Measurements from ENCODE around the gene RTTN. TPM values are rescaled to one million over a fixed set of nuclear protein-coding genes. Genes with fewer than 3 reads are reported as not detected.

The RTTN gene
- total RNA-seq, 2 experiments from 2014 or later, result 21.4 to 25.5 TPM

- no peak for ATAC-seq (ENCODE audit: poor library complexity)
- Mint-ChIP-seq H3K36me3 (ENCODE audit: low read depth) (peaks cover 90% of the 10 kb centered on the region), H3K9me3 (peaks cover 4% of the 10 kb centered on the region), H3K27ac (no peak overlapping the region), H3K27me3 (no peaks in the 10 kb centered on the region), H3K4me1 (ENCODE audit: low read depth) (no peaks in the 10 kb centered on the region), H3K4me3 (no peak overlapping the region)
- Histone ChIP-seq H3K4me3 (ENCODE audit: low read length) (no peak overlapping the region), H3K27ac (ENCODE audit: low read depth in 1 of 2, low read length in 2 of 2) (no peak overlapping the region), H3K4me1 (ENCODE audit: insufficient read depth, low read length) (no peaks in the 10 kb centered on the region), H3K36me3 (ENCODE audit: insufficient read depth, low read length) (peaks cover 71% of the 10 kb centered on the region), H3K9me3 (ENCODE audit: control insufficient read depth in 1 of 2, insufficient read depth in 1 of 2, low read length in 2 of 2) (no peaks in the 10 kb centered on the region), H3K27me3 (ENCODE audit: control insufficient read depth in 1 of 2, insufficient read depth in 2 of 2, low read length in 2 of 2) (no peaks in the 10 kb centered on the region)
- POLR2A ChIA-PET, result no interaction called here
- no peak for TF ChIP-seq CTCF (IDR thresholded peaks at IDR 0.05)
- DNase-seq, result no peak
- CTCF ChIA-PET, result no interaction called here
- intact Hi-C loops (cut with DNase I, micrococcal nuclease), result no loop called here
Measured at GRCh38 chr18:70146174-70146573, 59.3 kb downstream of the RTTN start.

GRCh38 chr18:70142001-70142400 is 63.5 kb downstream of the RTTN start:
- H3K4me1 ChIP-seq (ENCODE audit: insufficient read depth, low read length), result no peaks in the 10 kb centered on the region
- no peak overlapping the region for H3K27ac Mint-ChIP-seq
- no peak for ATAC-seq (ENCODE audit: poor library complexity)
- no peaks in the 10 kb centered on the region for H3K4me1 Mint-ChIP-seq (ENCODE audit: low read depth)
- no peak overlapping the region for H3K27ac ChIP-seq (ENCODE audit: low read depth in 1 of 2, low read length in 2 of 2)
- TF ChIP-seq CTCF (IDR thresholded peaks at IDR 0.05), result no peak
- no peak overlapping the region for H3K4me3 ChIP-seq (ENCODE audit: low read length)
- H3K9me3 Mint-ChIP-seq, result peaks cover 4% of the 10 kb centered on the region
- H3K36me3 Mint-ChIP-seq (ENCODE audit: low read depth), result peaks cover 88% of the 10 kb centered on the region
- no peaks in the 10 kb centered on the region for H3K27me3 Mint-ChIP-seq
- no peak overlapping the region for H3K4me3 Mint-ChIP-seq
- intact Hi-C loops (cut with DNase I, micrococcal nuclease), result no loop called here
- POLR2A ChIA-PET, result no interaction called here
- CTCF ChIA-PET, result no interaction called here
- H3K9me3 ChIP-seq (ENCODE audit: control insufficient read depth in 1 of 2, insufficient read depth in 1 of 2, low read length in 2 of 2), result no peaks in the 10 kb centered on the region
- no peaks in the 10 kb centered on the region for H3K27me3 ChIP-seq (ENCODE audit: control insufficient read depth in 1 of 2, insufficient read depth in 2 of 2, low read length in 2 of 2)
- no peak for DNase-seq
- H3K36me3 ChIP-seq (ENCODE audit: insufficient read depth, low read length), result peaks cover 38% of the 10 kb centered on the region

- CTCF ChIA-PET, result no interaction called here
- H3K4me3 Mint-ChIP-seq, result no peak overlapping the region
- POLR2A ChIA-PET, result no interaction called here
Measured at GRCh38 chr18:70139138-70139537, 66.3 kb downstream of the RTTN start.

More at GRCh38 chr18:70139138-70139537, 66.3 kb downstream of the RTTN start:
- Mint-ChIP-seq H3K9me3 (peaks cover 4% of the 10 kb centered on the region), H3K27ac (no peak overlapping the region), H3K27me3 (no peaks in the 10 kb centered on the region), H3K36me3 (ENCODE audit: low read depth) (peaks cover 81% of the 10 kb centered on the region), H3K4me1 (ENCODE audit: low read depth) (no peaks in the 10 kb centered on the region)
- no peak for TF ChIP-seq CTCF (IDR thresholded peaks at IDR 0.05)
- Histone ChIP-seq H3K36me3 (ENCODE audit: insufficient read depth, low read length) (peaks cover 22% of the 10 kb centered on the region), H3K9me3 (ENCODE audit: control insufficient read depth in 1 of 2, insufficient read depth in 1 of 2, low read length in 2 of 2) (no peaks in the 10 kb centered on the region), H3K27ac (ENCODE audit: low read depth in 1 of 2, low read length in 2 of 2) (no peak overlapping the region), H3K4me3 (ENCODE audit: low read length) (no peak overlapping the region), H3K27me3 (ENCODE audit: control insufficient read depth in 1 of 2, insufficient read depth in 2 of 2, low read length in 2 of 2) (no peaks in the 10 kb centered on the region), H3K4me1 (ENCODE audit: insufficient read depth, low read length) (no peaks in the 10 kb centered on the region)
- DNase-seq (no peak), ATAC-seq (ENCODE audit: poor library complexity) (no peak)
- intact Hi-C loops (cut with DNase I, micrococcal nuclease), result no loop called here
